GM12878 (cell line): ENCODE results near the gene RASAL3. TPM values are rescaled to one million over a fixed set of nuclear protein-coding genes. Genes with fewer than 3 reads are reported as not detected.

Source experiments
- ATAC-seq: fragments of 200-7000 bp; cut with Tn5 transposase; 3 replicates; pipeline ENCODE4 v1.9.1; 2020; ENCODE audit warnings: mild to moderate bottlenecking, moderate library complexity
- BruUV-seq: library from RNA; stranded (reverse); fragments of 400-500 nt; replicated peaks from 2 replicates; lab custom pipeline; 2021; lab: Mats Ljungman, UMichigan
- CTCF ChIA-PET: fragments of 300-600 bp; sonication (Branson Sonifier 250); formaldehyde crosslinking; extraction: SDS; loops from one replicate; lab custom pipeline; 2021; ENCODE audit warnings: inconsistent platforms; lab: Yijun Ruan, JAX
- POLR2A ChIA-PET: fragments of 350-600 bp; formaldehyde crosslinking; extraction: SDS; loops from one replicate; lab custom pipeline; 2021; ENCODE audit warnings: inconsistent platforms; lab: Charles Lee
- RAD21 ChIA-PET: fragments of 300-600 bp; sonication (Branson Sonifier 250); formaldehyde crosslinking; loops from one replicate; lab custom pipeline; 2023; ENCODE audit warnings: antibody characterized with exemption; ENCODE audit not compliant: unreplicated experiment; lab: Charles Lee
- SMC1A ChIA-PET: fragments of 300-600 bp; sonication (Branson Sonifier 250); formaldehyde crosslinking; loops from one replicate; lab custom pipeline; 2023; ENCODE audit not compliant: unreplicated experiment, uncharacterized antibody; lab: Charles Lee
- DNase-seq: peaks from one replicate; pipeline ENCODE4 v3.0.0-alpha.2; 2011; ENCODE audit warnings: low read depth, low spot score
- FAIRE-seq: peaks from 3 replicates; lab custom pipeline; 2011; peaks lifted over from hg19 to GRCh38; lab: Jason Lieb, UNC
- H2AFZ ChIP-seq: 2 replicates; pipeline ENCODE4 v1.6.0; 2011; ENCODE audit warnings: low read depth, low read length, control low read depth; ENCODE audit not compliant: control insufficient read depth
- H3K27ac ChIP-seq: 2 replicates; pipeline ENCODE4 v1.5.1; 2011; ENCODE audit warnings: control low read depth; ENCODE audit not compliant: control insufficient read depth, insufficient read depth
- H3K27me3 ChIP-seq, 2 experiments: replicated peaks in 1 of 2; 2 replicates each; pipeline versions ENCODE4 v1.6.0 to v1.6.1; 2011; ENCODE audit warnings: low read length in 1 of 2; ENCODE audit not compliant: control insufficient read depth in 2 of 2, insufficient read depth in 2 of 2
- H3K36me3 ChIP-seq, 2 experiments: 2 replicates each; pipeline ENCODE4 v1.5.1; 2011; ENCODE audit warnings: low read length in 1 of 2; ENCODE audit not compliant: control insufficient read depth in 2 of 2, insufficient read depth in 2 of 2
- H3K4me1 ChIP-seq: 2 replicates; pipeline ENCODE4 v1.6.1; 2011; ENCODE audit warnings: mild to moderate bottlenecking, low read length, moderate library complexity, mixed read lengths; ENCODE audit not compliant: control insufficient read depth, insufficient read depth
- H3K4me2 ChIP-seq: 2 replicates; pipeline ENCODE4 v1.6.0; 2011; ENCODE audit warnings: control low read depth; ENCODE audit not compliant: control insufficient read depth, insufficient read depth
- H3K4me3 ChIP-seq: fragments of 200-600 bp; sonication (generic); 2 replicates; pipeline ENCODE4 v1.5.1; 2016
- H3K79me2 ChIP-seq: 2 replicates; pipeline ENCODE4 v1.6.0; 2011; ENCODE audit warnings: low read length; ENCODE audit not compliant: control insufficient read depth, insufficient read depth
- H3K9ac ChIP-seq: 2 replicates; pipeline ENCODE4 v1.8.0; 2011; ENCODE audit warnings: low read length, control low read depth, mixed read lengths; ENCODE audit not compliant: control insufficient read depth, insufficient read depth
- H3K9me3 ChIP-seq: replicated peaks from 3 replicates; pipeline ENCODE4 v1.5.1; 2011; ENCODE audit warnings: mild to moderate bottlenecking, low read length; ENCODE audit not compliant: control insufficient read depth, insufficient read depth
- H4K20me1 ChIP-seq: 2 replicates; pipeline ENCODE4 v1.6.0; 2011; ENCODE audit not compliant: control insufficient read depth, insufficient read depth
- MEF2B ChIP-seq: fragments of 450-650 bp; IDR thresholded peaks from 2 replicates; pipeline ENCODE4 v1.6.1; 2018; ENCODE audit warnings: mild to moderate bottlenecking, moderate library complexity; ENCODE audit not compliant: partially characterized antibody, poor library complexity, severe bottlenecking
- NKRF ChIP-seq: fragments of 450-650 bp; conservative IDR thresholded peaks from 2 replicates; pipeline ENCODE4 v1.6.1; 2017; ENCODE audit warnings: mild to moderate bottlenecking, moderate library complexity
- POLR2AphosphoS5 ChIP-seq: IDR thresholded peaks from 2 replicates; pipeline ENCODE4 v1.6.1; 2011; ENCODE audit warnings: mild to moderate bottlenecking, low read length, inconsistent platforms
- RFX5 ChIP-seq: IDR thresholded peaks from 2 replicates; pipeline ENCODE4 v1.6.1; 2011; ENCODE audit warnings: low read depth, low read length, improper control_type of control experiment
- SP1 ChIP-seq: IDR thresholded peaks from one replicate; pipeline ENCODE4 v1.6.1; 2011; ENCODE audit warnings: low read depth, low read length
- STAT1 ChIP-seq: fragments of 450-650 bp; conservative IDR thresholded peaks from 2 replicates; pipeline ENCODE4 v1.6.1; 2014; ENCODE audit warnings: antibody characterized with exemption, mild to moderate bottlenecking
- WGBS: methylation state at CpG from one replicate; pipeline ENCODE4 v1.1.6; 2016; ENCODE audit warnings: low lambda C conversion rate; ENCODE audit not compliant: insufficient replicate concordance, insufficient coverage; ENCODE audit errors: missing lambda C conversion rate; 5-methylcytosine and 5-hydroxymethylcytosine counted together
- in situ Hi-C: fragments of 300-500 bp; cut with MboI; formaldehyde crosslinking; loops from 9 replicates; pipeline ENCODE4 v1.14.3; 2018; ENCODE audit warnings: mixed read lengths
- intact Hi-C: fragments of 100-400 bp; cut with micrococcal nuclease; formaldehyde crosslinking; loops from one replicate; pipeline ENCODE4 v1.14.2; 2022; ENCODE audit not compliant: unreplicated experiment
- polyA plus RNA-seq, 11 experiments: library from polyadenylated mRNA; depleted of rRNA in 4 of 11; unstranded in 6 of 11; stranded (reverse) in 5 of 11; fragments of >200 nt; fragmentation: Nextera tagmentation in 4 of 11; fragmentation: Illumina TruSeq in 1 of 11; extraction: Ambion mirVana in 4 of 11; extraction: Trizol in 1 of 11; gene quantifications; 1 replicate in 1 of 11; 2 replicates in 10 of 11; pipeline versions ENCODE4 v1.2.1 to v1.2.3, GENCODE V29; 2011 to 2016; ENCODE audit warnings: inconsistent platforms in 2 of 11, missing spikeins in 2 of 11, low read depth in 1 of 11
- total RNA-seq, 4 experiments: library from RNA; depleted of rRNA in 3 of 4; stranded (reverse); fragments of >200 nt in 3 of 4; fragmentation: Illumina TruSeq in 1 of 4; extraction: Trizol in 1 of 4; gene quantifications; 2 replicates each; pipeline versions ENCODE4 v1.2.1 to v1.2.3, GENCODE V29; 2013 to 2021

RASAL3 gene
- total and polyA plus RNA-seq, 10 of the 15 experiments (the other 5 are each of a cell fraction or from before 2014, with no cell fraction given): 1.7 to 81.3 (median 23.2) TPM

- no peak for TF ChIP-seq RFX5
- no peak for TF ChIP-seq NKRF
- no peak for TF ChIP-seq STAT1
- no peak for TF ChIP-seq SP1
- TF ChIP-seq, all 136 proteins: peak for 0
Measured at GRCh38 chr19:15456871-15457700, 7.3 kb downstream of the RASAL3 start (continued).

- H3K27me3 ChIP-seq: no peaks in the 10 kb centered on the region
- H3K4me2 ChIP-seq: no peak overlapping the region
- no peaks in the 10 kb centered on the region; the same call in 1 of the 2 replicates for H4K20me1 ChIP-seq
- no peak for ATAC-seq
- H3K9me3 ChIP-seq: no peaks in the 10 kb centered on the region; the same call in 2 of the 3 replicates
- no peak overlapping the region for H2AFZ ChIP-seq
- no peaks in the 10 kb centered on the region for H3K79me2 ChIP-seq
- H3K4me1 ChIP-seq: no peaks in the 10 kb centered on the region
- RAD21 ChIA-PET: no interaction called here
- no peak overlapping the region for H3K4me3 ChIP-seq
- no peak overlapping the region for H3K9ac ChIP-seq
- in situ Hi-C loops: no loop called here
- POLR2A ChIA-PET: interaction anchor here (0.5 kb wide), 1 partner anchor 640 kb away, joined by 4 read pairs; no protein-coding TSS in a partner anchor
- no peak for FAIRE-seq
- WGBS: 93% methylated on average over 14 of the region's 14 CpGs
- DNase-seq: no peak
- CTCF ChIA-PET: no interaction called here
- no peak overlapping the region for H3K27ac ChIP-seq
- intact Hi-C loops: no loop called here
- no peak for TF ChIP-seq MEF2B
- TF ChIP-seq POLR2AphosphoS5: peak; percentile 52; the same call in 1 of the 2 replicates
- H3K36me3 ChIP-seq: peaks cover 22 to 32% of the 10 kb centered on the region in 2 experiments
- SMC1A ChIA-PET: no interaction called here
- BruUV-seq: no TSS peak
Measured at GRCh38 chr19:15456441-15456840, 7.9 kb downstream of the RASAL3 start.
